H9 (cell line): ENCODE results near the gene S1PR5. TPM values are rescaled to one million over a fixed set of nuclear protein-coding genes. Genes with fewer than 3 reads are reported as not detected.
A peak's percentile ranks its signal among the peaks of the same experiment; 100 is the strongest.

Source experiments
- DNase-seq: peaks from one replicate; pipeline ENCODE4 v3.0.0-alpha.2; 2017
- H2AFZ ChIP-seq: one replicate; pipeline ENCODE4 v1.6.1; 2013; ENCODE audit warnings: mild to moderate bottlenecking, low read length, control low read depth, moderate library complexity
- H2AK5ac ChIP-seq: 2 replicates; pipeline ENCODE4 v1.6.1; 2013; ENCODE audit warnings: low read length, control low read depth, mixed read lengths; ENCODE audit not compliant: insufficient read length
- H2BK120ac ChIP-seq: one replicate; pipeline ENCODE4 v1.6.1; 2013; ENCODE audit warnings: low read depth, mild to moderate bottlenecking, low read length, control low read depth, inconsistent platforms; ENCODE audit not compliant: poor library complexity, severe bottlenecking
- H2BK12ac ChIP-seq: 2 replicates; pipeline ENCODE4 v1.6.1; 2013; ENCODE audit warnings: low read length, control low read depth, mixed read lengths, low read depth; ENCODE audit not compliant: insufficient read length
- H2BK15ac ChIP-seq: 2 replicates; pipeline ENCODE4 v1.6.1; 2013; ENCODE audit warnings: low read depth, low read length, control low read depth
- H2BK20ac ChIP-seq: one replicate; pipeline ENCODE4 v1.6.1; 2013; ENCODE audit warnings: low read depth, mild to moderate bottlenecking, low read length, control low read depth, inconsistent platforms; ENCODE audit not compliant: poor library complexity, severe bottlenecking
- H2BK5ac ChIP-seq: 2 replicates; pipeline ENCODE4 v1.6.1; 2013; ENCODE audit warnings: low read length, control low read depth, mixed read lengths; ENCODE audit not compliant: insufficient read length
- H3K14ac ChIP-seq: 2 replicates; pipeline ENCODE4 v1.6.1; 2013; ENCODE audit warnings: low read length, control low read depth; ENCODE audit not compliant: insufficient read depth
- H3K18ac ChIP-seq: 2 replicates; pipeline ENCODE4 v1.6.1; 2013; ENCODE audit warnings: low read depth, mild to moderate bottlenecking, mixed read lengths, low read length, control low read depth; ENCODE audit not compliant: insufficient read length
- H3K23ac ChIP-seq: 2 replicates; pipeline ENCODE4 v1.6.1; 2013; ENCODE audit warnings: low read length, control low read depth, mixed read lengths, low read depth; ENCODE audit not compliant: insufficient read length
- H3K23me2 ChIP-seq: 2 replicates; pipeline ENCODE4 v1.6.1; 2013; ENCODE audit warnings: low read depth, mild to moderate bottlenecking, mixed read lengths, low read length, control low read depth; ENCODE audit not compliant: insufficient read length, poor library complexity, severe bottlenecking
- H3K27ac ChIP-seq: 2 replicates; pipeline ENCODE4 v1.5.1; 2013; ENCODE audit warnings: low read length, control low read depth, mixed read lengths, low read depth; ENCODE audit not compliant: insufficient read length
- H3K27me3 ChIP-seq: 2 replicates; pipeline ENCODE4 v1.6.1; 2013; ENCODE audit warnings: low read length, control low read depth, inconsistent platforms; ENCODE audit not compliant: insufficient read depth
- H3K4ac ChIP-seq: 2 replicates; pipeline ENCODE4 v1.6.1; 2013; ENCODE audit warnings: low read depth, mild to moderate bottlenecking, control low read depth, inconsistent platforms, low read length, moderate library complexity
- H3K4me1 ChIP-seq: 2 replicates; pipeline ENCODE4 v1.6.1; 2013; ENCODE audit warnings: low read length, control low read depth, inconsistent platforms; ENCODE audit not compliant: insufficient read depth
- H3K4me2 ChIP-seq: 2 replicates; pipeline ENCODE4 v1.6.1; 2013; ENCODE audit warnings: low read length, control low read depth, mixed read lengths; ENCODE audit not compliant: insufficient read length, insufficient read depth
- H3K56ac ChIP-seq: 2 replicates; pipeline ENCODE4 v1.6.1; 2013; ENCODE audit warnings: low read depth, mild to moderate bottlenecking, mixed read lengths, low read length, control low read depth; ENCODE audit not compliant: insufficient read length
- H3K79me1 ChIP-seq: 2 replicates; pipeline ENCODE4 v1.6.1; 2013; ENCODE audit warnings: low read depth, mild to moderate bottlenecking, moderate library complexity, low read length, control low read depth, inconsistent platforms; ENCODE audit not compliant: insufficient read depth, poor library complexity, severe bottlenecking
- H3K79me2 ChIP-seq: 2 replicates; pipeline ENCODE4 v1.6.1; 2013; ENCODE audit warnings: low read length, control low read depth, inconsistent platforms; ENCODE audit not compliant: insufficient read depth
- H3K9ac ChIP-seq: 2 replicates; pipeline ENCODE4 v1.6.1; 2013; ENCODE audit warnings: low read length, control low read depth, mixed read lengths; ENCODE audit not compliant: insufficient read length; ENCODE audit errors: extremely low read depth
- H3K9me3 ChIP-seq: one replicate; pipeline ENCODE4 v1.6.1; 2013; ENCODE audit warnings: low read depth, low read length, inconsistent platforms; ENCODE audit not compliant: control insufficient read depth
- H3T11ph ChIP-seq: one replicate; pipeline ENCODE4 v1.6.1; 2013; ENCODE audit warnings: mild to moderate bottlenecking, low read length, control low read depth, inconsistent platforms
- H4K20me1 ChIP-seq: one replicate; pipeline ENCODE4 v1.6.1; 2013; ENCODE audit not compliant: control insufficient read depth, insufficient read length, insufficient read depth
- H4K5ac ChIP-seq: 2 replicates; pipeline ENCODE4 v1.6.1; 2013; ENCODE audit warnings: low read depth, mild to moderate bottlenecking, mixed read lengths, low read length, control low read depth; ENCODE audit not compliant: insufficient read length
- H4K8ac ChIP-seq: replicated peaks from 2 replicates; pipeline ENCODE4 v1.6.1; 2013; ENCODE audit warnings: low read length, control low read depth, mixed read lengths, low read depth; ENCODE audit not compliant: insufficient read length
- H4K91ac ChIP-seq: 2 replicates; pipeline ENCODE4 v1.6.1; 2013; ENCODE audit warnings: low read depth, mild to moderate bottlenecking, moderate library complexity, mixed read lengths, low read length, control low read depth; ENCODE audit not compliant: insufficient read length
- H3K27ac Mint-ChIP-seq, 3 experiments: 2 replicates in 2 of 3; 3 replicates in 1 of 3; pipeline ENCODE4 v1.8.0; 2020 to 2021; ENCODE audit warnings: mixed read lengths in 3 of 3, mild to moderate bottlenecking in 1 of 3, moderate library complexity in 1 of 3
- H3K27me3 Mint-ChIP-seq: 2 replicates; pipeline ENCODE4 v1.8.0; 2021; ENCODE audit warnings: low read depth, mild to moderate bottlenecking, moderate library complexity, mixed read lengths
- H3K36me3 Mint-ChIP-seq, 3 experiments: 2 replicates in 2 of 3; 3 replicates in 1 of 3; pipeline ENCODE4 v1.8.0; 2020 to 2021; ENCODE audit warnings: low read depth in 3 of 3, mixed read lengths in 3 of 3; ENCODE audit not compliant: insufficient read depth in 1 of 3
- H3K4me1 Mint-ChIP-seq, 2 experiments: 2 replicates each; pipeline ENCODE4 v1.8.0; 2020; ENCODE audit warnings: mixed read lengths in 2 of 2
- H3K4me3 Mint-ChIP-seq, 2 experiments: 2 replicates in 1 of 2; 3 replicates in 1 of 2; pipeline ENCODE4 v1.8.0; 2020 to 2021; ENCODE audit warnings: mild to moderate bottlenecking in 2 of 2, mixed read lengths in 2 of 2, moderate library complexity in 1 of 2
- H3K9me3 Mint-ChIP-seq, 2 experiments: 2 replicates in 1 of 2; 3 replicates in 1 of 2; pipeline ENCODE4 v1.8.0; 2020; ENCODE audit warnings: mild to moderate bottlenecking in 2 of 2, mixed read lengths in 2 of 2, moderate library complexity in 1 of 2
- WGBS: extraction: QIAGEN DNeasy Blood & Tissue Kit; methylation state at CpG from one replicate; pipeline ENCODE4 v1.1.7; 2013; ENCODE audit warnings: missing lambda C conversion rate, low lambda C conversion rate, mixed read lengths; ENCODE audit not compliant: insufficient read length; ENCODE audit errors: extremely low coverage; 5-methylcytosine and 5-hydroxymethylcytosine counted together
- total RNA-seq: library from RNA; stranded (reverse); gene quantifications from 2 replicates; pipeline ENCODE4 v1.2.1, GENCODE V29; 2021
- TF ChIP-seq, protein P1 (sequence below): fragments of 200-600 bp; sonication (generic); conservative IDR thresholded peaks from 3 replicates; pipeline ENCODE4 v1.8.0; 2021; ENCODE audit warnings: antibody characterized with exemption, mild to moderate bottlenecking

The S1PR5 gene
- total RNA-seq, 1 experiment from 2014 or later, result 8.1 TPM

- no peak overlapping the region for H4K8ac ChIP-seq
- no peak overlapping the region for H4K5ac ChIP-seq
- Mint-ChIP-seq H3K9me3 (no peaks in the 10 kb centered on the region), H3K4me3 (peak overlapping the region; percentile 71 to 86), H3K27me3 (peaks cover 3% of the 10 kb centered on the region), H3K4me1 (peaks cover 18 to 30% of the 10 kb centered on the region in 2 experiments), H3K36me3 (peaks cover 13 to 29% (median 25%) of the 10 kb centered on the region in 3 experiments), H3K27ac (peak overlapping the region in 2 of 3 experiments; percentile 60 to 84; a peak in 3 of 7 replicates)
- H2AK5ac ChIP-seq, result no peak overlapping the region
- no peak overlapping the region for H3K27ac ChIP-seq
- H3K4me2 ChIP-seq, result peak overlapping the region; percentile 91
- no peak overlapping the region; the same call in 1 of the 2 replicates for H3K4ac ChIP-seq
- H4K91ac ChIP-seq, result peak overlapping the region; percentile 15
- H3K27me3 ChIP-seq, result no peaks in the 10 kb centered on the region
- no CpG with 5 or more reads among the region's 65 CpGs for WGBS
- H2AFZ ChIP-seq, result no peak overlapping the region
- H3K9me3 ChIP-seq, result no peaks in the 10 kb centered on the region
- no peak overlapping the region for H2BK20ac ChIP-seq
- TF ChIP-seq, protein P1, sequence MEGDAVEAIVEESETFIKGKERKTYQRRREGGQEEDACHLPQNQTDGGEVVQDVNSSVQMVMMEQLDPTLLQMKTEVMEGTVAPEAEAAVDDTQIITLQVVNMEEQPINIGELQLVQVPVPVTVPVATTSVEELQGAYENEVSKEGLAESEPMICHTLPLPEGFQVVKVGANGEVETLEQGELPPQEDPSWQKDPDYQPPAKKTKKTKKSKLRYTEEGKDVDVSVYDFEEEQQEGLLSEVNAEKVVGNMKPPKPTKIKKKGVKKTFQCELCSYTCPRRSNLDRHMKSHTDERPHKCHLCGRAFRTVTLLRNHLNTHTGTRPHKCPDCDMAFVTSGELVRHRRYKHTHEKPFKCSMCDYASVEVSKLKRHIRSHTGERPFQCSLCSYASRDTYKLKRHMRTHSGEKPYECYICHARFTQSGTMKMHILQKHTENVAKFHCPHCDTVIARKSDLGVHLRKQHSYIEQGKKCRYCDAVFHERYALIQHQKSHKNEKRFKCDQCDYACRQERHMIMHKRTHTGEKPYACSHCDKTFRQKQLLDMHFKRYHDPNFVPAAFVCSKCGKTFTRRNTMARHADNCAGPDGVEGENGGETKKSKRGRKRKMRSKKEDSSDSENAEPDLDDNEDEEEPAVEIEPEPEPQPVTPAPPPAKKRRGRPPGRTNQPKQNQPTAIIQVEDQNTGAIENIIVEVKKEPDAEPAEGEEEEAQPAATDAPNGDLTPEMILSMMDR, result no peak
- H3K18ac ChIP-seq, result peak overlapping the region; percentile 97
- peak overlapping the region; percentile 71 for H3K9ac ChIP-seq
- no peak overlapping the region for H2BK5ac ChIP-seq
- no peak overlapping the region for H2BK15ac ChIP-seq
- no peaks in the 10 kb centered on the region for H4K20me1 ChIP-seq
- H3K23me2 ChIP-seq, result peaks cover 7% of the 10 kb centered on the region
- H3T11ph ChIP-seq, result no peak overlapping the region
- peaks cover 2% of the 10 kb centered on the region; the same call in 1 of the 2 replicates for H3K4me1 ChIP-seq
- peak; percentile 86 for DNase-seq
- peak overlapping the region; percentile 95 for H2BK120ac ChIP-seq
- peak overlapping the region; percentile 98 for H3K14ac ChIP-seq
- no peak overlapping the region for H2BK12ac ChIP-seq
- H3K56ac ChIP-seq, result no peak overlapping the region
- peaks cover 15% of the 10 kb centered on the region; the same call in 1 of the 2 replicates for H3K79me2 ChIP-seq
- H3K23ac ChIP-seq, result no peak overlapping the region
- H3K79me1 ChIP-seq, result peaks cover 2% of the 10 kb centered on the region
Observed at GRCh38 chr19:10502524-10503001, 14.7 kb downstream of the S1PR5 start.
